Activated CD8-positive, alpha-beta memory T cell treated with anti-CD3 and anti-CD28 coated beads, Interleukin-2, amount 50 U/mL, for 24 hours (primary cell): ENCODE measurements around the gene CKMT1B.
"Not testable (repeated sequence)": the region's sequence is repeated elsewhere in the genome, so short reads cannot be mapped to it uniquely, and the experiment has no call there.

Experiments used
- DNase-seq: peaks from one replicate; pipeline ENCODE4 v3.0.0-alpha.2; 2020; ENCODE audit errors: extremely low read depth

The CKMT1B gene

GRCh38 chr15:43593328-43594190 is at the start of gene CKMT1B:
Gene CKMT1B, plus strand, starts transcription at chr15:43594027. Its CDS starts 192 bp downstream, at chr15:43594219.
- not testable (repeated sequence) for DNase-seq

- no peak for DNase-seq
Observed at GRCh38 chr15:43544266-43544665, 49.6 kb upstream of the CKMT1B start.

- no peak for DNase-seq
Observed at GRCh38 chr15:43545426-43545825, 48.4 kb upstream of the CKMT1B start.

GRCh38 chr15:43547539-43547938 is 46.3 kb upstream of the CKMT1B start:
- DNase-seq, result no peak

- DNase-seq, result no peak
Observed at GRCh38 chr15:43550527-43551363, 43.1 kb upstream of the CKMT1B start.

- no peak for DNase-seq
Observed at GRCh38 chr15:43552256-43552655, 41.6 kb upstream of the CKMT1B start.

- DNase-seq, result no peak
Observed at GRCh38 chr15:43552986-43553385, 40.8 kb upstream of the CKMT1B start.

GRCh38 chr15:43562753-43563152 is 31.1 kb upstream of the CKMT1B start:
- not testable (repeated sequence) for DNase-seq

- not testable (repeated sequence) for DNase-seq
Observed at GRCh38 chr15:43563793-43564192, 30.0 kb upstream of the CKMT1B start.

- DNase-seq, result not testable (repeated sequence)
Observed at GRCh38 chr15:43566615-43567014, 27.2 kb upstream of the CKMT1B start.

- not testable (repeated sequence) for DNase-seq
Observed at GRCh38 chr15:43574607-43575006, 19.2 kb upstream of the CKMT1B start.

GRCh38 chr15:43589778-43590466 is 3.9 kb upstream of the CKMT1B start, which contains the start of gene PPIP5K1:
Gene PPIP5K1, minus strand, starts transcription at chr15:43590208. Its CDS starts 5,704 bp downstream, at chr15:43584504.
- DNase-seq, result not testable (repeated sequence)

GRCh38 chr15:43592841-43593240 is 986 bp upstream of the CKMT1B start:
- DNase-seq, result not testable (repeated sequence)

GRCh38 chr15:43599131-43599530 is 5.3 kb downstream of the CKMT1B start:
- not testable (repeated sequence) for DNase-seq

GRCh38 chr15:43600200-43600599 is 6.4 kb downstream of the CKMT1B start:
- DNase-seq, result not testable (repeated sequence)

GRCh38 chr15:43602233-43602632 is 8.4 kb downstream of the CKMT1B start:
- DNase-seq, result not testable (repeated sequence)

GRCh38 chr15:43617750-43618149 is 23.9 kb downstream of the CKMT1B start:
- not testable (repeated sequence) for DNase-seq

GRCh38 chr15:43618700-43619099 is 24.9 kb downstream of the CKMT1B start, which contains the start of gene STRC:
Gene STRC, minus strand, starts transcription at chr15:43618800. Its CDS starts 78 bp downstream, at chr15:43618722.
- not testable (repeated sequence) for DNase-seq

GRCh38 chr15:43622068-43622799 is 28.4 kb downstream of the CKMT1B start:
- DNase-seq, result not testable (repeated sequence)

- no peak for DNase-seq
Observed at GRCh38 chr15:43625106-43625505, 31.3 kb downstream of the CKMT1B start.

GRCh38 chr15:43626937-43627336 is 33.1 kb downstream of the CKMT1B start:
- DNase-seq, result not testable (repeated sequence)
